ENCODE results near the gene TSPAN7.

DNA sequence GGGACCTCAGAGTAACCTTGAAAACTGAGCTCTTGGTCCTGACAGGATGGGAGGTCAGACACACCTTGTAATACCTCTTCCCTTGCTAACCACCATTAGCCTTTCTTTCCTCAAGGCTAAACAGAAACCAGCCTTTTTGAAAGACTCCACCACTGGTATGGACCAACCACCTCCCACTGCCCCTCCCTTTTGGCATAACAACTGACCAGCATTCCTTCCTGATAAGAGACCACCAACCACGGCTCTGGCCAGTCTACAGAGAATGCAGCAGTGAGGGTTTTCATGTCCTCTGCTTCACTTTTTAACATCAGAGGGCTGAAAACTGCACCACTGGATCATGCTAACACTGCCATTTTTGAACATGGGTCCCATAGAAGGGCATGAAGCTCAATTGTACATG, 139.7 kb downstream of the TSPAN7 start:
- TF ChIP-seq, protein P1, sequence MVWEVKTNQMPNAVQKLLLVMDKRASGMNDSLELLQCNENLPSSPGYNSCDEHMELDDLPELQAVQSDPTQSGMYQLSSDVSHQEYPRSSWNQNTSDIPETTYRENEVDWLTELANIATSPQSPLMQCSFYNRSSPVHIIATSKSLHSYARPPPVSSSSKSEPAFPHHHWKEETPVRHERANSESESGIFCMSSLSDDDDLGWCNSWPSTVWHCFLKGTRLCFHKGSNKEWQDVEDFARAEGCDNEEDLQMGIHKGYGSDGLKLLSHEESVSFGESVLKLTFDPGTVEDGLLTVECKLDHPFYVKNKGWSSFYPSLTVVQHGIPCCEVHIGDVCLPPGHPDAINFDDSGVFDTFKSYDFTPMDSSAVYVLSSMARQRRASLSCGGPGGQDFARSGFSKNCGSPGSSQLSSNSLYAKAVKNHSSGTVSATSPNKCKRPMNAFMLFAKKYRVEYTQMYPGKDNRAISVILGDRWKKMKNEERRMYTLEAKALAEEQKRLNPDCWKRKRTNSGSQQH (CRISPR knock-in tag; IDR thresholded peaks at IDR 0.05): no peak
- TF ChIP-seq HDAC1 (IDR thresholded peaks at IDR 0.05) (no peak), SMAD3 (CRISPR knock-in tag; conservative IDR thresholded peaks at IDR 0.05) (no peak), KLF13 (tag; IDR thresholded peaks at IDR 0.05; ENCODE audit: borderline replicate concordance, low read depth) (no peak), JUND (IDR thresholded peaks at IDR 0.05; ENCODE audit: borderline replicate concordance, low read depth, low read length) (no peak), JUND (tag; IDR thresholded peaks at IDR 0.05; ENCODE audit: borderline replicate concordance, low read depth, low read length) (no peak)
- TF ChIP-seq, protein P2, sequence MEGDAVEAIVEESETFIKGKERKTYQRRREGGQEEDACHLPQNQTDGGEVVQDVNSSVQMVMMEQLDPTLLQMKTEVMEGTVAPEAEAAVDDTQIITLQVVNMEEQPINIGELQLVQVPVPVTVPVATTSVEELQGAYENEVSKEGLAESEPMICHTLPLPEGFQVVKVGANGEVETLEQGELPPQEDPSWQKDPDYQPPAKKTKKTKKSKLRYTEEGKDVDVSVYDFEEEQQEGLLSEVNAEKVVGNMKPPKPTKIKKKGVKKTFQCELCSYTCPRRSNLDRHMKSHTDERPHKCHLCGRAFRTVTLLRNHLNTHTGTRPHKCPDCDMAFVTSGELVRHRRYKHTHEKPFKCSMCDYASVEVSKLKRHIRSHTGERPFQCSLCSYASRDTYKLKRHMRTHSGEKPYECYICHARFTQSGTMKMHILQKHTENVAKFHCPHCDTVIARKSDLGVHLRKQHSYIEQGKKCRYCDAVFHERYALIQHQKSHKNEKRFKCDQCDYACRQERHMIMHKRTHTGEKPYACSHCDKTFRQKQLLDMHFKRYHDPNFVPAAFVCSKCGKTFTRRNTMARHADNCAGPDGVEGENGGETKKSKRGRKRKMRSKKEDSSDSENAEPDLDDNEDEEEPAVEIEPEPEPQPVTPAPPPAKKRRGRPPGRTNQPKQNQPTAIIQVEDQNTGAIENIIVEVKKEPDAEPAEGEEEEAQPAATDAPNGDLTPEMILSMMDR (IDR thresholded peaks at IDR 0.05 in 2 of 3, conservative IDR thresholded peaks at IDR 0.05 in 1 of 3; ENCODE audit: insufficient read depth in 2 of 3, low read depth in 1 of 3, low read length in 3 of 3): no peak
